HepG2 (cell line): ENCODE data around the gene FGD4. TPM values are rescaled to one million over a fixed set of nuclear protein-coding genes. Genes with fewer than 3 reads are reported as not detected.
"Not testable (repeated sequence)": the region's sequence is repeated elsewhere in the genome, so short reads cannot be mapped to it uniquely, and the experiment has no call there.

Experiments
- ATAC-seq: fragments of 200-7000 bp; cut with Tn5 transposase; 3 replicates; pipeline ENCODE4 v1.9.1; 2020; ENCODE audit warnings: mild to moderate bottlenecking, moderate library complexity
- BruUV-seq: library from RNA; stranded (reverse); fragments of 400-500 nt; replicated peaks from 2 replicates; lab custom pipeline; 2021; lab: Mats Ljungman, UMichigan
- CTCF ChIA-PET: fragments of 300-600 bp; formaldehyde crosslinking; extraction: SDS; loops from one replicate; lab custom pipeline; 2021; ENCODE audit warnings: low total read pairs, inconsistent platforms, low intra/inter-chr PET ratio; lab: Yijun Ruan, JAX
- POLR2A ChIA-PET: fragments of 350-600 bp; sonication (Branson Sonifier 250); formaldehyde crosslinking; loops from one replicate; lab custom pipeline; 2020; ENCODE audit warnings: antibody characterized with exemption, inconsistent platforms; lab: Yijun Ruan, JAX
- DNase-seq: peaks from one replicate; pipeline ENCODE4 v3.0.0-alpha.2; 2015; ENCODE audit warnings: low spot score
- FAIRE-seq: peaks from 3 replicates; lab custom pipeline; 2011; peaks lifted over from hg19 to GRCh38; lab: Jason Lieb, UNC
- H2AFZ ChIP-seq: one replicate; pipeline ENCODE4 v1.6.1; 2011; ENCODE audit warnings: low read length, inconsistent platforms
- H3K27ac ChIP-seq: fragments of 300-600 bp; 3 replicates; pipeline ENCODE4 v1.8.0; 2011; ENCODE audit warnings: mixed run types, mild to moderate bottlenecking, mixed read lengths, low read length, inconsistent platforms; ENCODE audit not compliant: insufficient read depth; ENCODE audit errors: extremely low read length
- H3K27me3 ChIP-seq, 2 experiments: fragments of 200-600 bp in 1 of 2; 2 replicates in 1 of 2; 3 replicates in 1 of 2; pipeline versions ENCODE4 v1.6.0 to v1.8.0; 2011; ENCODE audit warnings: low read length in 2 of 2, mild to moderate bottlenecking in 2 of 2, moderate library complexity in 2 of 2, inconsistent platforms in 1 of 2; ENCODE audit not compliant: insufficient read depth in 2 of 2, control insufficient read depth in 1 of 2
- H3K36me3 ChIP-seq, 2 experiments: fragments of 200-600 bp in 1 of 2; replicated peaks in 1 of 2; 2 replicates in 1 of 2; 3 replicates in 1 of 2; pipeline versions ENCODE4 v1.5.1 to v1.8.0; 2011; ENCODE audit warnings: low read length in 2 of 2, inconsistent platforms in 1 of 2; ENCODE audit not compliant: insufficient read depth in 2 of 2, control insufficient read depth in 1 of 2
- H3K4me1 ChIP-seq: 2 replicates; pipeline ENCODE4 v1.5.1; 2012; ENCODE audit warnings: low read length, inconsistent platforms; ENCODE audit not compliant: insufficient read depth
- H3K4me2 ChIP-seq: 2 replicates; pipeline ENCODE4 v1.6.0; 2011; ENCODE audit warnings: low read depth, low read length, inconsistent platforms
- H3K4me3 ChIP-seq, 3 experiments: fragments of 200-600 bp in 1 of 3; sonication (generic), shearing (Covaris generic) in 1 of 3; replicated peaks in 1 of 3; 2 replicates each; pipeline ENCODE4 v1.5.1; 2011 to 2016; ENCODE audit warnings: low read length in 3 of 3, inconsistent platforms in 2 of 3, low read depth in 2 of 3, mild to moderate bottlenecking in 2 of 3, control low read depth in 1 of 3, mixed read lengths in 1 of 3; ENCODE audit not compliant: insufficient read depth in 1 of 3
- H3K79me2 ChIP-seq: one replicate; pipeline ENCODE4 v1.6.1; 2011; ENCODE audit warnings: low read length, inconsistent platforms; ENCODE audit not compliant: insufficient read depth
- H3K9ac ChIP-seq: 2 replicates; pipeline ENCODE4 v1.6.0; 2011; ENCODE audit warnings: mild to moderate bottlenecking, low read depth, low read length, inconsistent platforms; ENCODE audit not compliant: insufficient read depth
- H3K9me3 ChIP-seq: 2 replicates; pipeline ENCODE4 v1.5.1; 2012; ENCODE audit warnings: mild to moderate bottlenecking, low read length
- H4K20me1 ChIP-seq: 2 replicates; pipeline ENCODE4 v1.6.0; 2011; ENCODE audit warnings: inconsistent platforms, mild to moderate bottlenecking, low read length, moderate library complexity; ENCODE audit not compliant: insufficient read depth
- ZNF367 ChIP-seq: sonication (generic); formaldehyde crosslinking; IDR thresholded peaks from 2 replicates; pipeline ENCODE4 v1.4.0; 2020; ENCODE audit warnings: missing genetic modification reagents, borderline replicate concordance
- ZNF407 ChIP-seq: sonication (generic); formaldehyde crosslinking; IDR thresholded peaks from one replicate; pipeline ENCODE4 v1.5.1; 2020; ENCODE audit warnings: mild to moderate bottlenecking, missing genetic modification reagents; ENCODE audit errors: not compliant biosample characterization
- ZNF629 ChIP-seq: sonication (generic); formaldehyde crosslinking; conservative IDR thresholded peaks from 2 replicates; pipeline ENCODE4 v1.5.0; 2020; ENCODE audit warnings: missing genetic modification reagents
- WGBS: methylation state at CpG from one replicate; pipeline ENCODE4 v1.1.6; 2017; ENCODE audit warnings: low lambda C conversion rate; 5-methylcytosine and 5-hydroxymethylcytosine counted together
- in situ Hi-C: cut with HindIII; loops from 2 replicates; pipeline ENCODE4 v1.10.0; 2017; ENCODE audit warnings: low pct_unique_long_range_greater_than_20kb; ENCODE audit not compliant: extremely low pct_ligation_motif_present
- intact Hi-C: fragments of 100-400 bp; cut with micrococcal nuclease; formaldehyde crosslinking; loops from one replicate; pipeline ENCODE4 v1.10.0; 2022; ENCODE audit not compliant: unreplicated experiment
- polyA plus RNA-seq, 8 experiments: library from polyadenylated mRNA; depleted of rRNA in 3 of 8; stranded (reverse) in 7 of 8; unstranded in 1 of 8; fragments of >200 nt; fragmentation: Illumina TruSeq in 4 of 8; extraction: Trizol in 4 of 8; gene quantifications; 2 replicates each; pipeline versions ENCODE4 v1.2.1 to v1.2.3, GENCODE V29; 2011 to 2016; ENCODE audit warnings: low read depth in 4 of 8, missing spikeins in 1 of 8, mixed read lengths in 1 of 8; ENCODE audit not compliant: insufficient read depth in 1 of 8
- total RNA-seq, 5 experiments: library from RNA; depleted of rRNA; stranded (reverse); fragments of >200 nt; fragmentation: Illumina TruSeq; extraction: Trizol; gene quantifications; 2 replicates each; pipeline ENCODE4 v1.2.3, GENCODE V29; 2016; ENCODE audit warnings: low read depth in 1 of 5

The FGD4 gene
- total and polyA plus RNA-seq, 2 of the 13 experiments (the other 11 are each of a cell fraction or from before 2014, with no cell fraction given), result 4.6 to 6.6 TPM

GRCh38 chr12:32522331-32523221 is 123.2 kb downstream of the FGD4 start (continued):
- TF ChIP-seq ZNF407 (CRISPR knock-in tag), result no peak
- no peak for TF ChIP-seq ZNF367 (CRISPR knock-in tag)
- no peak for TF ChIP-seq ZNF629 (CRISPR knock-in tag)

- DNase-seq, BruUV-seq, H3K27ac ChIP-seq, in situ Hi-C loops, ATAC-seq, CTCF ChIA-PET, H3K9me3 ChIP-seq, H3K27me3 ChIP-seq, H4K20me1 ChIP-seq, intact Hi-C loops, H3K79me2 ChIP-seq, FAIRE-seq, H3K4me3 ChIP-seq, H2AFZ ChIP-seq, H3K4me1 ChIP-seq, H3K9ac ChIP-seq, POLR2A ChIA-PET, H3K4me2 ChIP-seq, H3K36me3 ChIP-seq: not testable (repeated sequence)
- WGBS, result 99% methylated on average over 11 of the region's 20 CpGs
Observed at GRCh38 chr12:32525802-32526201, 126.4 kb downstream of the FGD4 start.

GRCh38 chr12:32526343-32526742 is 127.0 kb downstream of the FGD4 start:
- H3K9ac ChIP-seq, H3K27me3 ChIP-seq, FAIRE-seq, DNase-seq, BruUV-seq, H3K27ac ChIP-seq, intact Hi-C loops, CTCF ChIA-PET, H3K4me3 ChIP-seq, in situ Hi-C loops, H3K4me2 ChIP-seq, H3K9me3 ChIP-seq, ATAC-seq, H3K4me1 ChIP-seq, H2AFZ ChIP-seq, H4K20me1 ChIP-seq, POLR2A ChIA-PET, H3K36me3 ChIP-seq, H3K79me2 ChIP-seq: not testable (repeated sequence)
- WGBS, result 89% methylated on average over 3 of the region's 9 CpGs
